GM12891 (cell line): ENCODE data around the gene ZBED6.

ENCODE experiments used
- PAX5 ChIP-seq: IDR thresholded peaks from 2 replicates; pipeline ENCODE4 v1.6.1; 2011; ENCODE audit warnings: low read length, moderate library complexity, mild to moderate bottlenecking; ENCODE audit not compliant: insufficient read depth, severe bottlenecking
- POLR2A ChIP-seq: IDR thresholded peaks from 2 replicates; pipeline ENCODE4 v1.6.1; 2011; ENCODE audit warnings: low read depth, low read length, control low read depth
- POLR2AphosphoS5 ChIP-seq: IDR thresholded peaks from 2 replicates; pipeline ENCODE4 v1.6.1; 2011; ENCODE audit warnings: low read depth, low read length, control low read depth
- TAF1 ChIP-seq: IDR thresholded peaks from 2 replicates; pipeline ENCODE4 v1.6.1; 2011; ENCODE audit warnings: low read depth, low read length, control low read depth

GRCh38 chr1:203794764-203795440 lies 521 bp upstream of the ZBED6 start:
- no peak for TF ChIP-seq POLR2AphosphoS5
- no peak for TF ChIP-seq POLR2A
- TF ChIP-seq PAX5 = no peak
- no peak for TF ChIP-seq TAF1
